Gastrocnemius medialis (tissue), 4 donors: Measurements from ENCODE around the gene SLC22A12. TPM values are rescaled to one million over a fixed set of nuclear protein-coding genes. Genes with fewer than 3 reads are reported as not detected.
"Not testable (repeated sequence)": the region's sequence is repeated elsewhere in the genome, so short reads cannot be mapped to it uniquely, and the experiment has no call there.

ENCODE experiments used
- ATAC-seq, 2 donors: fragments of 150-250 bp; one replicate each; pipeline ENCODE4 v1.9.1; 2016
- DNase-seq, 2 donors: peaks; one replicate each; pipeline ENCODE4 v3.0.0-alpha.2; 2019
- H3K27ac ChIP-seq, 4 donors: fragments of 200-600 bp; sonication (generic); 1 replicate in 1 of 4; 2 replicates in 3 of 4; pipeline ENCODE4 v1.5.1; 2016 to 2018; ENCODE audit warnings: mild to moderate bottlenecking in 2 of 4, moderate library complexity in 1 of 4
- H3K27me3 ChIP-seq, 3 donors: fragments of 200-600 bp; sonication (generic) in 2 of 3; 1 replicate in 1 of 3; 2 replicates in 2 of 3; pipeline versions ENCODE4 v1.5.1 to v1.6.0; 2016 to 2019; ENCODE audit warnings: mild to moderate bottlenecking in 1 of 3, moderate library complexity in 1 of 3
- H3K36me3 ChIP-seq, 2 donors: fragments of 200-600 bp; sonication (generic) in 1 of 2; one replicate each; pipeline ENCODE4 v1.5.1; 2017 to 2018
- H3K4me1 ChIP-seq, 2 donors: fragments of 200-600 bp; sonication (generic) in 1 of 2; one replicate each; pipeline ENCODE4 v1.5.1; 2016 to 2017; ENCODE audit warnings: mild to moderate bottlenecking in 2 of 2
- H3K4me3 ChIP-seq, 4 donors: fragments of 200-600 bp; sonication (generic) in 3 of 4; 1 replicate in 1 of 4; 2 replicates in 3 of 4; pipeline ENCODE4 v1.5.1; 2016 to 2019; ENCODE audit warnings: mild to moderate bottlenecking in 2 of 4
- H3K9me3 ChIP-seq, 3 donors: fragments of 200-600 bp; sonication (generic) in 2 of 3; 1 replicate in 1 of 3; 2 replicates in 2 of 3; pipeline ENCODE4 v1.5.1; 2016 to 2019
- CTCF ChIP-seq, 5 experiments: fragments of 450-650 bp in 3 of 5; fragments of 200-600 bp in 2 of 5; sonication (generic) in 2 of 5; IDR thresholded peaks in 4 of 5; conservative IDR thresholded peaks in 1 of 5; 1 replicate in 4 of 5; 2 replicates in 1 of 5; pipeline ENCODE4 v1.5.1; 2016 to 2019; ENCODE audit warnings: antibody characterized with exemption in 5 of 5, mild to moderate bottlenecking in 3 of 5, moderate library complexity in 3 of 5
- POLR2A ChIP-seq, 2 donors: fragments of 450-650 bp; IDR thresholded peaks; one replicate each; pipeline ENCODE4 v1.6.1; 2017; ENCODE audit warnings: antibody characterized with exemption in 2 of 2, mild to moderate bottlenecking in 2 of 2, moderate library complexity in 2 of 2
- in situ Hi-C, 4 donors: fragments of 200-750 bp; cut with MboI; loops; one replicate each; pipeline versions ENCODE4 v1.15.0 to v1.8.0; 2017; ENCODE audit warnings: low sequenced_read_pairs in 4 of 4
- intact Hi-C: fragments of 100-400 bp; cut with DNase I; formaldehyde crosslinking; loops from one replicate; pipeline ENCODE4 v1.15.1; 2023; ENCODE audit warnings: low total_unique reads
- total RNA-seq, 4 donors: library from RNA; depleted of rRNA; stranded (reverse); fragments of >200 nt; gene quantifications; one replicate each; pipeline versions ENCODE4 v1.1.0 to v1.2.3, GENCODE V29; 2016

The SLC22A12 gene
- total RNA-seq, 4 donors from 2014 or later = not detected

GRCh38 chr11:64592656-64593055 lies 1.6 kb downstream of the SLC22A12 start:
- Histone ChIP-seq H3K4me1 (no peaks in the 10 kb centered on the region), H3K9me3 (peaks cover 0 to 13% (median 0%) of the 10 kb centered on the region in 3 donors), H3K27me3 (no peaks in the 10 kb centered on the region), H3K36me3 (no peaks in the 10 kb centered on the region), H3K4me3 (no peak overlapping the region), H3K27ac (no peak overlapping the region)
- intact Hi-C loops = no loop called here
- in situ Hi-C loops = no loop called here
- no peak for ATAC-seq
- DNase-seq = no peak
- TF ChIP-seq CTCF (IDR thresholded peaks at IDR 0.05 in 4 of 5, conservative IDR thresholded peaks at IDR 0.05 in 1 of 5) (no peak), POLR2A (IDR thresholded peaks at IDR 0.05) (no peak)

- peaks cover 0 to 10% (median 0%) of the 10 kb centered on the region in 3 donors for H3K9me3 ChIP-seq
- DNase-seq = no peak
- no peak overlapping the region for H3K27ac ChIP-seq
- H3K4me3 ChIP-seq = no peak overlapping the region
- intact Hi-C loops (no loop called here), in situ Hi-C loops (no loop called here)
- no peaks in the 10 kb centered on the region for H3K4me1 ChIP-seq
- H3K27me3 ChIP-seq = no peaks in the 10 kb centered on the region
- ATAC-seq = no peak
- no peaks in the 10 kb centered on the region for H3K36me3 ChIP-seq
- TF ChIP-seq POLR2A (IDR thresholded peaks at IDR 0.05) (no peak), CTCF (IDR thresholded peaks at IDR 0.05 in 4 of 5, conservative IDR thresholded peaks at IDR 0.05 in 1 of 5) (no peak)
Measured at GRCh38 chr11:64593156-64594105, 2.4 kb downstream of the SLC22A12 start.

- Histone ChIP-seq H3K9me3 (peaks cover 0 to under 1% (median 0%) of the 10 kb centered on the region in 3 donors), H3K36me3 (no peaks in the 10 kb centered on the region), H3K4me3 (no peak overlapping the region), H3K4me1 (no peaks in the 10 kb centered on the region), H3K27ac (no peak overlapping the region), H3K27me3 (no peaks in the 10 kb centered on the region)
- no peak for TF ChIP-seq CTCF (IDR thresholded peaks at IDR 0.05 in 4 of 5, conservative IDR thresholded peaks at IDR 0.05 in 1 of 5)
- no peak for TF ChIP-seq POLR2A (IDR thresholded peaks at IDR 0.05)
- in situ Hi-C loops = no loop called here
- ATAC-seq = no peak
- intact Hi-C loops = no loop called here
- DNase-seq = no peak
Measured at GRCh38 chr11:64594159-64594939, 3.3 kb downstream of the SLC22A12 start.

GRCh38 chr11:64595922-64596321 lies 4.9 kb downstream of the SLC22A12 start:
- H3K27me3 ChIP-seq, H3K36me3 ChIP-seq, H3K9me3 ChIP-seq, H3K4me1 ChIP-seq, H3K4me3 ChIP-seq, H3K27ac ChIP-seq, in situ Hi-C loops, intact Hi-C loops, ATAC-seq, DNase-seq: not testable (repeated sequence)

GRCh38 chr11:64597671-64598101 lies 6.7 kb downstream of the SLC22A12 start:
- Histone ChIP-seq H3K27ac (no peak overlapping the region), H3K4me3 (no peak overlapping the region), H3K27me3 (no peaks in the 10 kb centered on the region), H3K36me3 (no peaks in the 10 kb centered on the region), H3K9me3 (no peaks in the 10 kb centered on the region), H3K4me1 (no peaks in the 10 kb centered on the region)
- ATAC-seq (no peak), DNase-seq (no peak)
- in situ Hi-C loops = no loop called here
- intact Hi-C loops = no loop called here
- TF ChIP-seq POLR2A (IDR thresholded peaks at IDR 0.05) (no peak), CTCF (IDR thresholded peaks at IDR 0.05 in 4 of 5, conservative IDR thresholded peaks at IDR 0.05 in 1 of 5) (no peak)
